ENCODE data around the gene PDE5A. TPM values are rescaled to one million over a fixed set of nuclear protein-coding genes. Genes with fewer than 3 reads are reported as not detected.

The PDE5A gene
- total RNA-seq (2021; ENCODE audit: unreplicated experiment) (5.0 TPM), Bru-seq, nascent RNA (percentile 42 among the genes with signal in this experiment), BruChase-seq, experiment 1, labeled RNA remaining after a 6-hour chase (percentile 32 among the genes with signal in this experiment), BruChase-seq, experiment 2, labeled RNA remaining after a 2-hour chase (percentile 37 among the genes with signal in this experiment)
- polyA plus RNA-seq (2012): 0.99 and 1.3 TPM in 2 replicates
- long read RNA-seq, full-length matches to known transcripts: 5 of 8 reads
- long read RNA-seq, partial matches to known transcripts: 2 of 8 reads
- long read RNA-seq, other reads (novel, unspliced or antisense): 1 of 8 reads

DNA sequence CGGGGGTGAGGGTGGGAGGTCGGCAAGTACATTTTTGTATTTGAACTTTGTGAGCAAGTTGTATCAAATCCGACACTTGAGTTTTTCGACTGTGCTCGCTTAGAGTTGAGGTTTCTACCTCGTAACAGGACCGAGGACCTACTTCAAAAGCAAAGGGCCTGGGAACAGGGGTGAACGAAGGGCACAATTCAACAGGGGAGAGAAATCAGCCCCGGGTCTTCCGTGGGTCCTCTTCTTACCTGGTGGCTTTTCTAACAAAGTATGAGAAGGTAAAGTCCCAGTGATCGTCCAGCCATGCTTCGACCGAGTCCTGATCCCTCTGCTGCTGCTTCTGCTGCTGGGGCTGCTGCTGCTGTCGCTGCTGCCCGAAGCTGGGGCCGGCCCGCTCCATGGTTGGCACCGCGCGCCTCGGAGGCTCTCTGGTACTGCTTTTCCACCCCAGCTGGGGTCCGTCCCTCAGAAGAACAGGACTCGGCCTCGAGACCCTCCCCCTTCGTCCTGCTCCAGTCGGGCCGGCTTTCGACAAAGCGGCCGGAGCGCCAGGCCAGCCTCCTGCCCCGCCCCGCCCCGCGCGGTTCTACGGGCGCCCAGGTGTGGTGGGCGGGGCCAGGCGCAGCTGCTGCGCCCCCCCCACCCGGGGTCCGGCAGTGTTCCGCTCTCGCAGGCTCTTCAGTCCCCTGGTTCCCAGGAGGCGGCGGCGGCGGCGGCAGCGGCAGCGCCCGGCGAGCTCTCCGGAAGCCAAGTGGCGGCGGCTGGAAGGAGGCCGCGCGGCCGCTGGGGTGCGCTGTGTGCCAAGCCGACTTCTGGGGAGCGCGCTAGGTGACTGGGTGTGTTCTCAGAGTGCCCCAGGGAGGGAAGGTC lies at the start of gene PDE5A:
Gene PDE5A (minus strand): TSS at position 524 of the 861 bp plus-strand sequence. CDS start 133 bp downstream, at position 391.
- no peaks in the 10 kb centered on the region for H3K79me2 ChIP-seq (ENCODE audit: insufficient read depth, low read length)
- peak within 1 kb of the TSS; percentile 65 to 78 for H3K4me3 ChIP-seq (replicated peaks in 1 of 2; ENCODE audit: low read depth in 1 of 2, low read length in 2 of 2)
- H4K20me1 ChIP-seq (ENCODE audit: insufficient read depth): no peaks in the 10 kb centered on the region
- peaks cover 0 to 21% of the 10 kb centered on the region in 2 experiments; a peak in 1 of 4 replicates for H3K4me1 ChIP-seq (ENCODE audit: control insufficient read depth in 1 of 2, insufficient read depth in 2 of 2, low read length in 2 of 2)
- peak within 1 kb of the TSS; percentile 97 for H2AFZ ChIP-seq (ENCODE audit: low read depth, low read length, poor library complexity, severe bottlenecking)
- H3K9ac ChIP-seq (ENCODE audit: low read length): peak within 1 kb of the TSS; percentile 58
- TF ChIP-seq YY1 (IDR thresholded peaks at IDR 0.05; ENCODE audit: extremely low read depth, insufficient replicate concordance, low read depth, low read length) (peak; percentile 31), SIN3A (IDR thresholded peaks at IDR 0.05; ENCODE audit: low read depth) (no peak), EZH2phosphoT487 (IDR thresholded peaks at IDR 0.05; ENCODE audit: borderline replicate concordance) (no peak), ZFX (IDR thresholded peaks at IDR 0.05) (0 out of 2 replicates have a peak, but pooled peaks have one; percentile 29), RAD21 (IDR thresholded peaks at IDR 0.05; ENCODE audit: low read depth) (peak; percentile 90), JUND (IDR thresholded peaks at IDR 0.05) (no peak), SP1 (IDR thresholded peaks at IDR 0.05; ENCODE audit: low read depth) (peak; percentile 45; the same call in 1 of the 2 replicates), ZNF274 (IDR thresholded peaks at IDR 0.05; ENCODE audit: low read depth, low read length) (no peak), CBX3 (IDR thresholded peaks at IDR 0.05; ENCODE audit: low read depth) (peak; percentile 80), POLR2AphosphoS5 (IDR thresholded peaks at IDR 0.05; ENCODE audit: low read depth, low read length) (peak; percentile 30; the same call in 1 of the 2 replicates)
- TF ChIP-seq, protein P1, sequence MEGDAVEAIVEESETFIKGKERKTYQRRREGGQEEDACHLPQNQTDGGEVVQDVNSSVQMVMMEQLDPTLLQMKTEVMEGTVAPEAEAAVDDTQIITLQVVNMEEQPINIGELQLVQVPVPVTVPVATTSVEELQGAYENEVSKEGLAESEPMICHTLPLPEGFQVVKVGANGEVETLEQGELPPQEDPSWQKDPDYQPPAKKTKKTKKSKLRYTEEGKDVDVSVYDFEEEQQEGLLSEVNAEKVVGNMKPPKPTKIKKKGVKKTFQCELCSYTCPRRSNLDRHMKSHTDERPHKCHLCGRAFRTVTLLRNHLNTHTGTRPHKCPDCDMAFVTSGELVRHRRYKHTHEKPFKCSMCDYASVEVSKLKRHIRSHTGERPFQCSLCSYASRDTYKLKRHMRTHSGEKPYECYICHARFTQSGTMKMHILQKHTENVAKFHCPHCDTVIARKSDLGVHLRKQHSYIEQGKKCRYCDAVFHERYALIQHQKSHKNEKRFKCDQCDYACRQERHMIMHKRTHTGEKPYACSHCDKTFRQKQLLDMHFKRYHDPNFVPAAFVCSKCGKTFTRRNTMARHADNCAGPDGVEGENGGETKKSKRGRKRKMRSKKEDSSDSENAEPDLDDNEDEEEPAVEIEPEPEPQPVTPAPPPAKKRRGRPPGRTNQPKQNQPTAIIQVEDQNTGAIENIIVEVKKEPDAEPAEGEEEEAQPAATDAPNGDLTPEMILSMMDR (IDR thresholded peaks at IDR 0.05 in 2 of 3, conservative IDR thresholded peaks at IDR 0.05 in 1 of 3; ENCODE audit: borderline replicate concordance in 1 of 3, insufficient read depth in 1 of 3, low read depth in 2 of 3, low read length in 2 of 3): peak; percentile 73 to 85 (median 74)
- BruUV-seq (replicated peaks): no TSS peak
- no peaks in the 10 kb centered on the region for H3K36me3 ChIP-seq (ENCODE audit: control insufficient read depth in 1 of 2, insufficient read depth in 2 of 2, low read length in 2 of 2)
- no peaks in the 10 kb centered on the region for H3K27me3 ChIP-seq (ENCODE audit: insufficient read depth, low read length)
- DNase-seq (ENCODE audit: low read depth, low spot score) (peak; percentile 70), ATAC-seq (peak; percentile 84)
- ChIA-PET CTCF (interaction anchor here (0.6 to 3.1 kb wide), 32 partner anchors 9 to 647 kb away, joined by 3 to 22 read pairs (median 4); no protein-coding TSS in a partner anchor), RAD21 (ENCODE audit: low non-redundant PET in 1 of 2, low total read pairs in 2 of 2, uncharacterized antibody in 2 of 2, unreplicated experiment in 2 of 2) (interaction anchor here (0.6 to 1.0 kb wide), 3 partner anchors 174 to 950 kb away, joined by 3 read pairs; no protein-coding TSS in a partner anchor), POLR2A (no interaction called here)
- H3K27ac ChIP-seq (ENCODE audit: low read depth, low read length): peak within 1 kb of the TSS; percentile 33; the same call in 1 of the 2 replicates
- H3K4me2 ChIP-seq (ENCODE audit: low read length): peak within 1 kb of the TSS; percentile 98
- H3K9me2 ChIP-seq (ENCODE audit: insufficient read depth): no peaks in the 10 kb centered on the region
- intact Hi-C loops (cut with micrococcal nuclease): loop anchor here (1.0 to 2.0 kb wide), 3 partner anchors 70 to 422 kb away; no protein-coding TSS in a partner anchor
- H3K9me3 ChIP-seq (ENCODE audit: control insufficient read depth in 1 of 2, insufficient read depth in 1 of 2, low read depth in 1 of 2, low read length in 2 of 2): no peaks in the 10 kb centered on the region
